Astrocyte of the spinal cord (primary cell): ENCODE measurements around the gene INPP4B.

Experiments used
- DNase-seq: peaks from one replicate; pipeline ENCODE4 v3.0.0; 2011; ENCODE audit warnings: low read depth, low spot score
- H3K4me3 ChIP-seq: 2 replicates; pipeline ENCODE4 v1.5.1; 2011; ENCODE audit warnings: low read depth, mild to moderate bottlenecking, low read length, moderate library complexity
- CTCF ChIP-seq: IDR thresholded peaks from 2 replicates; pipeline ENCODE4 v1.5.1; 2012; ENCODE audit warnings: low read depth, mild to moderate bottlenecking, low read length, inconsistent platforms
- in situ Hi-C: cut with HindIII; loops from 2 replicates; pipeline ENCODE4 v1.10.0; 2017; ENCODE audit warnings: low sequenced_read_pairs

INPP4B gene

GRCh38 chr4:142383354-142383753, 462.7 kb downstream of the INPP4B start:
- no peak for DNase-seq
- in situ Hi-C loops: no loop called here
- H3K4me3 ChIP-seq: no peak overlapping the region
- no peak for TF ChIP-seq CTCF

GRCh38 chr4:142380052-142380602, 466.0 kb downstream of the INPP4B start:
- DNase-seq: no peak
- no peak for TF ChIP-seq CTCF
- H3K4me3 ChIP-seq: no peak overlapping the region
- in situ Hi-C loops: no loop called here

GRCh38 chr4:142379277-142380051, 466.6 kb downstream of the INPP4B start:
- in situ Hi-C loops: no loop called here
- peak; percentile 92 for DNase-seq
- TF ChIP-seq CTCF: no peak
- no peak overlapping the region for H3K4me3 ChIP-seq

GRCh38 chr4:142378179-142378578, 467.9 kb downstream of the INPP4B start:
- DNase-seq: no peak

GRCh38 chr4:142377342-142378091, 468.6 kb downstream of the INPP4B start:
- no peak overlapping the region for H3K4me3 ChIP-seq
- TF ChIP-seq CTCF: no peak
- in situ Hi-C loops: no loop called here
- DNase-seq: no peak

More at GRCh38 chr4:142378179-142378578, 467.9 kb downstream of the INPP4B start:
- no peak for TF ChIP-seq CTCF
- in situ Hi-C loops: no loop called here
- H3K4me3 ChIP-seq: no peak overlapping the region

GRCh38 chr4:142376204-142376603, 469.9 kb downstream of the INPP4B start:
- TF ChIP-seq CTCF: no peak
- DNase-seq: no peak
- no peak overlapping the region for H3K4me3 ChIP-seq
- in situ Hi-C loops: no loop called here
